ENCODE data around the gene NKIRAS1.

DNA sequence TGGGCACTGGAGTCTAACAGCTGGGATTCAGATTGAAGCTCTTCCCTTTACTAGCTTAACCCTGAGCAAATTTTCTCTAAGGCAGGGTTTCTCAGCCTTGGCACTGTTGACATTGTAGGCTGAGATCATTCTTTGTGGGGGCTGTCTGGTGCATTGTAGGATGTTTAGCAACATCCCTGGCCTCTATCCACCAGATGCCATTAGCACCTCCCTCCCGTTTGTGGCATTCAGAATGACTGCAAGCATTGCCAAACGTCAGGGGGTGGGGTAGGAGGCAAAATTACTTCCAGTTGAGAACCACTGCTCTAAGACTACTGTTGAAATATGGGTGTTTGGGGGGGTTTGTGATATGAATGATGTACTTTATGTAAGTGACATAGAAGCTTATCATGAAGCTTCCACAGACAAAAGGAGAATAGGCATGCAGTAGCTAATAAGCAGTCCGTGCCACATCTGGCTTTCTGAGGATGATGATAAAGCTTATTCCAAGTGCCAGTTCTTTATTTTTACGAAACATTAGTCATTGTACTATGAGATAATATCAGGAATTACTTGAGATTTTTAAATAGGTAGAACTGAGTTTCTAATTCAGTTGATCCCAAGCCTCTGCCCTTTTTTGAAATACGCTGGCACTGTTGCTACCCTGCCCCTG, 39.3 kb downstream of the NKIRAS1 start:
- TF ChIP-seq, protein P1, sequence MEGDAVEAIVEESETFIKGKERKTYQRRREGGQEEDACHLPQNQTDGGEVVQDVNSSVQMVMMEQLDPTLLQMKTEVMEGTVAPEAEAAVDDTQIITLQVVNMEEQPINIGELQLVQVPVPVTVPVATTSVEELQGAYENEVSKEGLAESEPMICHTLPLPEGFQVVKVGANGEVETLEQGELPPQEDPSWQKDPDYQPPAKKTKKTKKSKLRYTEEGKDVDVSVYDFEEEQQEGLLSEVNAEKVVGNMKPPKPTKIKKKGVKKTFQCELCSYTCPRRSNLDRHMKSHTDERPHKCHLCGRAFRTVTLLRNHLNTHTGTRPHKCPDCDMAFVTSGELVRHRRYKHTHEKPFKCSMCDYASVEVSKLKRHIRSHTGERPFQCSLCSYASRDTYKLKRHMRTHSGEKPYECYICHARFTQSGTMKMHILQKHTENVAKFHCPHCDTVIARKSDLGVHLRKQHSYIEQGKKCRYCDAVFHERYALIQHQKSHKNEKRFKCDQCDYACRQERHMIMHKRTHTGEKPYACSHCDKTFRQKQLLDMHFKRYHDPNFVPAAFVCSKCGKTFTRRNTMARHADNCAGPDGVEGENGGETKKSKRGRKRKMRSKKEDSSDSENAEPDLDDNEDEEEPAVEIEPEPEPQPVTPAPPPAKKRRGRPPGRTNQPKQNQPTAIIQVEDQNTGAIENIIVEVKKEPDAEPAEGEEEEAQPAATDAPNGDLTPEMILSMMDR (conservative IDR thresholded peaks at IDR 0.05): no peak
- TF ChIP-seq ZFX (IDR thresholded peaks at IDR 0.05): no peak

Data from C4-2B (cell line).